Right atrium auricular region (tissue), 2 donors: ENCODE measurements around the gene NCF2. TPM values are rescaled to one million over a fixed set of nuclear protein-coding genes. Genes with fewer than 3 reads are reported as not detected.
"Not testable (repeated sequence)": the region's sequence is repeated elsewhere in the genome, so short reads cannot be mapped to it uniquely, and the experiment has no call there.

Source experiments
- DNase-seq: peaks from one replicate; pipeline ENCODE4 v3.0.0-alpha.2; 2019; ENCODE audit warnings: low spot score
- H3K27ac ChIP-seq, 2 donors: fragments of 200-600 bp; sonication (generic); 1 replicate in 1 of 2; 2 replicates in 1 of 2; pipeline ENCODE4 v1.5.1; 2016 to 2019
- H3K27me3 ChIP-seq, 2 donors: fragments of 200-600 bp; sonication (generic); one replicate each; pipeline versions ENCODE4 v1.5.1 to v1.6.0; 2017 to 2019
- H3K36me3 ChIP-seq: fragments of 200-600 bp; sonication (generic); one replicate; pipeline ENCODE4 v1.5.1; 2016
- H3K4me1 ChIP-seq, 2 donors: fragments of 200-600 bp; sonication (generic); one replicate each; pipeline versions ENCODE4 v1.5.1 to v1.6.0; 2017 to 2019
- H3K4me3 ChIP-seq, 2 donors: fragments of 200-600 bp; sonication (generic); 1 replicate in 1 of 2; 2 replicates in 1 of 2; pipeline ENCODE4 v1.5.1; 2017 to 2019; ENCODE audit warnings: mild to moderate bottlenecking in 1 of 2, moderate library complexity in 1 of 2
- H3K9me3 ChIP-seq, 2 donors: fragments of 200-600 bp; sonication (generic); one replicate each; pipeline ENCODE4 v1.5.1; 2019
- total RNA-seq, 2 donors: library from RNA; depleted of rRNA; stranded (reverse); fragments of >200 nt; gene quantifications; one replicate each; pipeline ENCODE4 v1.1.0, GENCODE V29; 2016
- TF ChIP-seq, protein P1 (sequence below), 2 donors: fragments of 200-600 bp; sonication (generic); IDR thresholded peaks; one replicate each; pipeline ENCODE4 v1.5.1; 2019; ENCODE audit warnings: antibody characterized with exemption in 2 of 2

Gene NCF2
- total RNA-seq, 2 donors from 2014 or later = 3.2 to 10.7 TPM

DNA sequence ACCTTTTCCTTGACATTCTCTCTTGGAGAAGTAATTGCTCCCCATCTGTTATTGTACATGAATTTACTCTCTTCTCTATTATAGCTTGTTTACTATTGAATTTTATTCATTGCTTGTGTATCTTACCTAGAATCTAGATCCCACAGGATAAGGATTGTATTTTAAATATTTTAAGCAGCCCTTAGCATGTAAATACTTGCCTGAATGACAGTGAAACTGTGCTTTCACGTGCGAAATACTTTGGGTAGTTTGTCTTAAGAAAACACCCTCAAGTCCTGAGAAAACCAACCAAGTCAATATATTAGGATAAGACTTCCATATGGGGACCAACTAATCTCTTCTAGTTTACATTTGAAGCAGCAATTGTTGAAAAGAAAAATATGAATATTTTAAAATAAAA lies 30.1 kb upstream of the NCF2 start:
- TF ChIP-seq, protein P1, sequence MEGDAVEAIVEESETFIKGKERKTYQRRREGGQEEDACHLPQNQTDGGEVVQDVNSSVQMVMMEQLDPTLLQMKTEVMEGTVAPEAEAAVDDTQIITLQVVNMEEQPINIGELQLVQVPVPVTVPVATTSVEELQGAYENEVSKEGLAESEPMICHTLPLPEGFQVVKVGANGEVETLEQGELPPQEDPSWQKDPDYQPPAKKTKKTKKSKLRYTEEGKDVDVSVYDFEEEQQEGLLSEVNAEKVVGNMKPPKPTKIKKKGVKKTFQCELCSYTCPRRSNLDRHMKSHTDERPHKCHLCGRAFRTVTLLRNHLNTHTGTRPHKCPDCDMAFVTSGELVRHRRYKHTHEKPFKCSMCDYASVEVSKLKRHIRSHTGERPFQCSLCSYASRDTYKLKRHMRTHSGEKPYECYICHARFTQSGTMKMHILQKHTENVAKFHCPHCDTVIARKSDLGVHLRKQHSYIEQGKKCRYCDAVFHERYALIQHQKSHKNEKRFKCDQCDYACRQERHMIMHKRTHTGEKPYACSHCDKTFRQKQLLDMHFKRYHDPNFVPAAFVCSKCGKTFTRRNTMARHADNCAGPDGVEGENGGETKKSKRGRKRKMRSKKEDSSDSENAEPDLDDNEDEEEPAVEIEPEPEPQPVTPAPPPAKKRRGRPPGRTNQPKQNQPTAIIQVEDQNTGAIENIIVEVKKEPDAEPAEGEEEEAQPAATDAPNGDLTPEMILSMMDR (IDR thresholded peaks at IDR 0.05) = no peak
- Histone ChIP-seq H3K9me3 (no peaks in the 10 kb centered on the region), H3K4me3 (no peak overlapping the region), H3K27ac (no peak overlapping the region), H3K27me3 (no peaks in the 10 kb centered on the region), H3K4me1 (peaks cover 0 to 17% of the 10 kb centered on the region in 2 donors), H3K36me3 (peaks cover 8% of the 10 kb centered on the region)
- no peak for DNase-seq

DNA sequence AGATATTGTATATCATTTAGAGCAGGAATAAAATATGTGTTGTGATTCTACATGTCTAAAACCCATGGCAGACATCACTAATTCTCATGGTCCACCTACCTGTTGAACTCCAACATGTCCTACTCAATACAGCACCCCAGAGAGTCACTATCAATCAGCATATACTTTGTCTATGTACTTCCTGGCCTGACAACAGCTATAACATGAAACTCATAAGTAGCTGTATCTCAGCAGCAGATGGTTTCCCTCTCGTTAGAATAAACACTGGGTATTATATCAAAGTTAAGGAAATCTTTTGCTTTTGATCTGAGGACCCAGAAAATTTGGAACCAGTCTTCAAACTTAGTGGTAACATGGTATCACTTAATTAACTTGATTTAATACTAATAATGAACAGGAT lies 29.5 kb upstream of the NCF2 start:
- Histone ChIP-seq H3K27ac (no peak overlapping the region), H3K4me3 (no peak overlapping the region), H3K9me3 (no peaks in the 10 kb centered on the region), H3K4me1 (peaks cover 0 to 16% of the 10 kb centered on the region in 2 donors), H3K36me3 (peaks cover 4% of the 10 kb centered on the region), H3K27me3 (no peaks in the 10 kb centered on the region)
- TF ChIP-seq, protein P1 (IDR thresholded peaks at IDR 0.05) = no peak
- DNase-seq = no peak

DNA sequence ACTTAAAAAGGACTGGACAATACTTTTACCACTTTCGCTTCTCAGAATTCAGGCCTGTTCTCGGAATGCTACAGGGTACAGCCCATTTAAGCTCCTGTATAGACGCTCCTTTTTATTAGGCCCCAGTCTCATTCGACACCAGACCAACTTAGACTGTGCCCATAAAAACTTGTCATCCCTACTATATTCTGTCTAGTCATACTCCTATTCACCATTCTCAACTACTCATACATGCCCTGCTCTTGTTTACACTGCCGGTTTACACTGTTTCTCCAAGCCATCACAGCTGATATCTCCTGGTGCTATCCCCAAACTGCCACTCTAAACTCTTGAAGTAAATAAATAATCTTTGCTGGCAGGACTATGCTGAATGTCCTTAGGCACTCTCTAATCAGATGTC lies 27.9 kb upstream of the NCF2 start:
- peaks cover 0 to 14% of the 10 kb centered on the region in 2 donors for H3K4me1 ChIP-seq
- H3K27ac ChIP-seq, H3K4me3 ChIP-seq, H3K36me3 ChIP-seq, H3K27me3 ChIP-seq, DNase-seq, H3K9me3 ChIP-seq: not testable (repeated sequence)

DNA sequence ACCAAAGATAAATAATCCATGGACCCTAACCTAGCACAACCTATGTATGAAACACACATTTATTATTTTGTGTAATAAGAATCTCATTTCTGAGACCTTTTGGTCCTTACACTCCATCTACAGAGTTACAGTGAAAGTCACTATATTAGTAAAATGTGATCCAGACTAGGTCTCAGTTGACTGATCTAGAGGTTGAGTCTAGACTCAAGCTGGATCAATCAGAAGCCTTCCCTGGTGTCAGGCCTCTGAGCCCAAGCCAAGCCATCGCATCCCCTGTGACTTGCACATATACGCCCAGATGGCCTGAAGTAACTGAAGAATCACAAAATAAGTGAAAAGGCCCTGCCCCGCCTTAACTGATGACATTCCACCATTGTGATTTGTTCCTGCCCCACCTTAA lies 22.7 kb upstream of the NCF2 start:
- not testable (repeated sequence) for DNase-seq

DNA sequence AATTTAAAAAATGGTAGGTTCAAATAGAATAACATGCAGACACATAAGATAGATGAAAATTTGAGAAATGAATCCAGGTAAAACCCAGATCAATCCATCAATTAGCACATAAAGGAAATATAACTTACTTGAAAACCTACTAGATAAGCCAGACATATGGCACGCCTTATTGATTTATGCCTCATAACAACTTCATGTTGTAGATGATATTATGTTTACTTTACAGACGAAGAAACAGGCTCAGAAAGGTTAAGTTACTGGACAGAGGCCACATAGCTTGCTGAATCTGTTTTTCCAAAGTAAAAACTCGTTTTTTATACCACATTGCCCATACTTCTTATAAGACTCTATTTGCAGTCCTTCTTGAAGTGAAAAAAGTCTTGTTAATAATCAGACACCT lies 22.1 kb upstream of the NCF2 start:
- H3K4me1 ChIP-seq = peaks cover 0 to 27% of the 10 kb centered on the region in 2 donors
- H3K36me3 ChIP-seq = no peaks in the 10 kb centered on the region
- TF ChIP-seq, protein P1 (IDR thresholded peaks at IDR 0.05) = no peak
- no peaks in the 10 kb centered on the region for H3K9me3 ChIP-seq
- H3K27me3 ChIP-seq = no peaks in the 10 kb centered on the region
- no peak for DNase-seq
- H3K27ac ChIP-seq = no peak overlapping the region
- H3K4me3 ChIP-seq = no peak overlapping the region

More for the DNA sequence above, 22.7 kb upstream of the NCF2 start:
- not testable (repeated sequence) for H3K27ac ChIP-seq, H3K27me3 ChIP-seq, H3K9me3 ChIP-seq, H3K4me3 ChIP-seq, H3K36me3 ChIP-seq
- H3K4me1 ChIP-seq = peaks cover 0 to 27% of the 10 kb centered on the region in 2 donors

DNA sequence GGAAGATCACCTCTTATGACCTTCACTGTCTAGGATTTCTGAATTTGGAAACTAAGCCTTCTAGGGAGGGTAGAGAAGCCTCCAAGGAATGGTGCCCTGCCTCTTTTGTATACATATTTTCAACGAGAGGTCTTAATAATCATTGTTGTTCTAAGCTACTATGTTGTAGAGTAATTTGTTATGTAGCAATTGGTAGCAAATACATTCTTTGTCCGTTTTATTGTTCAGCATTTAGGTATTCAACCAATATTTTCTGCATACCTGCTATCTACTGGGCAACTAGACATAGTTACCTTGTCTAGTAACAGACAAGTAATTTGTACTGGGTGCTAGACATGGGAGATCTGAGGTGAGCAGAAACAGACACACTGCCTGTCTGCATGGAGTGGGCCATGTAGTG lies 20.8 kb upstream of the NCF2 start:
- no peaks in the 10 kb centered on the region for H3K9me3 ChIP-seq

More for the DNA sequence above, 20.8 kb upstream of the NCF2 start:
- Histone ChIP-seq H3K36me3 (no peaks in the 10 kb centered on the region), H3K27ac (no peak overlapping the region), H3K27me3 (no peaks in the 10 kb centered on the region), H3K4me3 (no peak overlapping the region), H3K4me1 (peaks cover 0 to 27% of the 10 kb centered on the region in 2 donors)
- no peak for DNase-seq
- TF ChIP-seq, protein P1 (IDR thresholded peaks at IDR 0.05) = no peak
